HL-60 (cell line): ENCODE measurements around the gene CLDN19.
A peak's percentile ranks its signal among the peaks of the same experiment; 100 is the strongest.

Experiments used
- DNase-seq, 2 experiments: peaks; one replicate each; pipeline ENCODE4 v3.0.0-alpha.2; 2010 to 2020; ENCODE audit warnings: low read depth in 1 of 2, low spot score in 1 of 2
- H3K27ac ChIP-seq: fragments of 250-450 bp; sonication (Bioruptor Pico); replicated peaks from 2 replicates; pipeline ENCODE4 v1.5.1; 2020; ENCODE audit warnings: mild to moderate bottlenecking, moderate library complexity
- H3K27me3 ChIP-seq: fragments of 250-450 bp; sonication (Bioruptor Pico); 2 replicates; pipeline ENCODE4 v1.5.1; 2021; ENCODE audit warnings: mild to moderate bottlenecking, moderate library complexity; ENCODE audit not compliant: insufficient read depth, poor library complexity, severe bottlenecking
- H3K4me3 ChIP-seq: replicated peaks from 2 replicates; pipeline ENCODE4 v1.5.1; 2011; ENCODE audit warnings: mild to moderate bottlenecking, control low read depth, low read length; ENCODE audit not compliant: insufficient read depth
- GABPA ChIP-seq: IDR thresholded peaks from 2 replicates; pipeline ENCODE4 v1.6.1; 2012; ENCODE audit warnings: low read depth
- POLR2AphosphoS5 ChIP-seq: IDR thresholded peaks from 2 replicates; pipeline ENCODE4 v1.6.1; 2012; ENCODE audit warnings: low read depth
- SPI1 ChIP-seq: IDR thresholded peaks from 2 replicates; pipeline ENCODE4 v1.6.1; 2012; ENCODE audit warnings: low read depth, mild to moderate bottlenecking, borderline replicate concordance
- TF ChIP-seq, protein P1 (sequence below): IDR thresholded peaks from one replicate; pipeline ENCODE4 v1.5.1; 2011; ENCODE audit warnings: low read length, control low read depth, inconsistent platforms; ENCODE audit not compliant: insufficient read depth
- TF ChIP-seq, protein P2 (sequence below): IDR thresholded peaks from 2 replicates; pipeline ENCODE4 v1.6.1; 2012; ENCODE audit warnings: low read depth; ENCODE audit not compliant: insufficient replicate concordance

CLDN19 gene

DNA sequence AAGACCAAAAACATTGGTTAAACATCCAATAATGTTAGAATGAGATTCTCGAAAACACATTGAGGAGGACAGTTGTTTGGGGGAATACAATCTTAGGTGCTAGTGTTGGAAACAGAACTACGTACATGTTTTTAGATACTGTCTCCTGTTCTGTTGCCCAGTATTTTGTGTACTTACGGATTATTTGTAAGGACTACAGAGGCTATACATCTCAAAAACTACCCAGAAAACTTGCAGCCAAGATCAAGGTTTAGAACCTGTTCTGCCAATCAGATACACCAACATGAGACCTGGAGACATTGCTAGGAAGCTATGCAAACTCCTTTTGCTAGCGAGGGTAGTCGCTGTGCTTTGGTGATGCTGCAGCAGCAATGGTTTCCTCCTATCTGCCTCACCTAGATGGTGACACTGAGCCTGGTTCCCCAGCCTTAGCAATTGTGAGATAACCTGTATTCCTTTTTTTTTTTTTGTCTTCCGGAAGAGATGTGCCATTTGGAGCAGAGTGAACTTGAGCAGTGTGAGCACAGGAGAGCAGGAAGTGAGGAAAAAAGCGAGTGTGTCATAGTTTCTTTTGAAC, 36.1 kb downstream of the CLDN19 start:
- H3K27ac ChIP-seq: no peak overlapping the region
- no peak for TF ChIP-seq SPI1
- TF ChIP-seq GABPA: no peak
- TF ChIP-seq POLR2AphosphoS5: peak; percentile 68; the same call in 1 of the 2 replicates
- H3K4me3 ChIP-seq: no peak overlapping the region
- no peaks in the 10 kb centered on the region for H3K27me3 ChIP-seq
- no peak for DNase-seq

DNA sequence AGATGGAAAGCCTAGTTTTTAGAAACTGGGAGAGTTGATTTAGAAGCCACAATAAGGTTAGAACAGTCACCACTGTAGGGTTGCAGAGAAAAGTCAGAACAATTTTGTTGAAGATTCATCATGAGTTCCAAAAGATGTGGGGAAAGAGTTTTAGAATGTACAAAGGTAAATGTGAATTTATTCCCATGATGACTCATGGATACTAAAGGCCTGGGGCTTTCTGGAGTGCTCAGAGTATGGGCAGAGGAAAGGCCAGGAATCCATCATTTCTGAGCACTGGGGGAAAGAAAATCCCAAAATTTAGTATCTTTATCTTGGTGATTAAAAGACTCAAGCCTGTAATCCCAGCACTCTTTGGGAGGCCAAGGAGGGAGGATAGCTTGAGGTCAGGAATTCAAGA, 40.0 kb downstream of the CLDN19 start:
- H3K27ac ChIP-seq: no peak overlapping the region
- DNase-seq: no peak
- no peaks in the 10 kb centered on the region for H3K27me3 ChIP-seq
- TF ChIP-seq SPI1 (no peak), POLR2AphosphoS5 (no peak), GABPA (no peak)
- TF ChIP-seq, protein P1, sequence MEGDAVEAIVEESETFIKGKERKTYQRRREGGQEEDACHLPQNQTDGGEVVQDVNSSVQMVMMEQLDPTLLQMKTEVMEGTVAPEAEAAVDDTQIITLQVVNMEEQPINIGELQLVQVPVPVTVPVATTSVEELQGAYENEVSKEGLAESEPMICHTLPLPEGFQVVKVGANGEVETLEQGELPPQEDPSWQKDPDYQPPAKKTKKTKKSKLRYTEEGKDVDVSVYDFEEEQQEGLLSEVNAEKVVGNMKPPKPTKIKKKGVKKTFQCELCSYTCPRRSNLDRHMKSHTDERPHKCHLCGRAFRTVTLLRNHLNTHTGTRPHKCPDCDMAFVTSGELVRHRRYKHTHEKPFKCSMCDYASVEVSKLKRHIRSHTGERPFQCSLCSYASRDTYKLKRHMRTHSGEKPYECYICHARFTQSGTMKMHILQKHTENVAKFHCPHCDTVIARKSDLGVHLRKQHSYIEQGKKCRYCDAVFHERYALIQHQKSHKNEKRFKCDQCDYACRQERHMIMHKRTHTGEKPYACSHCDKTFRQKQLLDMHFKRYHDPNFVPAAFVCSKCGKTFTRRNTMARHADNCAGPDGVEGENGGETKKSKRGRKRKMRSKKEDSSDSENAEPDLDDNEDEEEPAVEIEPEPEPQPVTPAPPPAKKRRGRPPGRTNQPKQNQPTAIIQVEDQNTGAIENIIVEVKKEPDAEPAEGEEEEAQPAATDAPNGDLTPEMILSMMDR: no peak
- TF ChIP-seq, protein P2, sequence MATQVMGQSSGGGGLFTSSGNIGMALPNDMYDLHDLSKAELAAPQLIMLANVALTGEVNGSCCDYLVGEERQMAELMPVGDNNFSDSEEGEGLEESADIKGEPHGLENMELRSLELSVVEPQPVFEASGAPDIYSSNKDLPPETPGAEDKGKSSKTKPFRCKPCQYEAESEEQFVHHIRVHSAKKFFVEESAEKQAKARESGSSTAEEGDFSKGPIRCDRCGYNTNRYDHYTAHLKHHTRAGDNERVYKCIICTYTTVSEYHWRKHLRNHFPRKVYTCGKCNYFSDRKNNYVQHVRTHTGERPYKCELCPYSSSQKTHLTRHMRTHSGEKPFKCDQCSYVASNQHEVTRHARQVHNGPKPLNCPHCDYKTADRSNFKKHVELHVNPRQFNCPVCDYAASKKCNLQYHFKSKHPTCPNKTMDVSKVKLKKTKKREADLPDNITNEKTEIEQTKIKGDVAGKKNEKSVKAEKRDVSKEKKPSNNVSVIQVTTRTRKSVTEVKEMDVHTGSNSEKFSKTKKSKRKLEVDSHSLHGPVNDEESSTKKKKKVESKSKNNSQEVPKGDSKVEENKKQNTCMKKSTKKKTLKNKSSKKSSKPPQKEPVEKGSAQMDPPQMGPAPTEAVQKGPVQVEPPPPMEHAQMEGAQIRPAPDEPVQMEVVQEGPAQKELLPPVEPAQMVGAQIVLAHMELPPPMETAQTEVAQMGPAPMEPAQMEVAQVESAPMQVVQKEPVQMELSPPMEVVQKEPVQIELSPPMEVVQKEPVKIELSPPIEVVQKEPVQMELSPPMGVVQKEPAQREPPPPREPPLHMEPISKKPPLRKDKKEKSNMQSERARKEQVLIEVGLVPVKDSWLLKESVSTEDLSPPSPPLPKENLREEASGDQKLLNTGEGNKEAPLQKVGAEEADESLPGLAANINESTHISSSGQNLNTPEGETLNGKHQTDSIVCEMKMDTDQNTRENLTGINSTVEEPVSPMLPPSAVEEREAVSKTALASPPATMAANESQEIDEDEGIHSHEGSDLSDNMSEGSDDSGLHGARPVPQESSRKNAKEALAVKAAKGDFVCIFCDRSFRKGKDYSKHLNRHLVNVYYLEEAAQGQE: no peak
- H3K4me3 ChIP-seq: no peak overlapping the region

DNA sequence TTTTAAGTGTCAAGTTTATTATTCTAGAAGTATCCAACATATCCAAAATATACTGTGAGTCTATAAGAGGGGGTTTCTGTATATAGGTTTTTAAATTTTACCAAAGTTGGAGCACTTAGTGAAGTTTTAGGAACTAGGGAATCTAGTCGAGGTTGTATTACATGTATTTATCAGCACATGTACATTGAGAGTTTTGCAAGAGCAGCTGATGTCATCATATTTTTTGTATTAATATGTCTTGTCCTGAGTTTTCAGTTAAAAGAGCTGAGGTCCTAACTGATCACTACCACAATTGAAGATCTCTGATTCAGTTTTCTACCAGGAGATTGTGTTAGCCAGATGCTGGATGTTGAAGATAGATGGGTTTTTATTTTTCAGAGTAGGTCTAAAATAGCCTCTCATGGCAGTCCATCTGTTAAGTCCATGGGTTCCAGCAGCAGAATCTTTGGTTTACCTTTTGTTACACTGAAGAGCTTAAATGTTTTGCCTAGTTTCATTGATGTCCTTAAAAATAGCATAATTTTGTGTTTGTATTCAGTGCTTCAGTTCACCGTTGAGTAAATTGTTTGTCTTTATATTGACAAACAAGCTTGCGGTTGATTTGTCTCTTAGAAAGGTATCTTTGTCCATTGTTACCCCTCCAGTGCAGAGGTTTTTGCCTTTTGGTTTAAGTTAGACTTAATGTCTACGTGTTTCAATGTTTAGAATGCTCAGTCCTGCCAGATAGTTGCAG, 41.8 kb downstream of the CLDN19 start:
- Histone ChIP-seq H3K27me3 (no peaks in the 10 kb centered on the region), H3K27ac (no peak overlapping the region), H3K4me3 (no peak overlapping the region)
- TF ChIP-seq POLR2AphosphoS5: no peak
- peak in 1 of 2 experiments; percentile 14 for DNase-seq

DNA sequence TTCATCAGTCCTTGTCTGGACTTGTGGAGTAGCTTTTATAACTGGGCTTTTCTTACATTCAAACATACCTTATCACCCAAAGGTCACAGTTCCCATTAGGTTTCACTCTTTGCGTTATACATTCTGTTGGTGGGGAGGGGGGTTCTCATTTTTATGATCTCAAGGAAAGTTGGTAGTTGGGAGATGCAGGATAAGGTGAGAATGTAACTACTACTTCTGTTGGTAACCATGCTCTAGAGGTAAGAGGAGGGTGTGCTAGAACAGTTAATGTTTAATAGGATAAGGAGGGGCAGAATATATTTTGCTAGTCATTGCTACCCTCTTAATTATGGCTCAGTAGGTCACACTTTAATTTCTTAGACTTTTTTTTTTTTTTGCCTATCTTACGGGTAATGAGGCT, 47.1 kb downstream of the CLDN19 start:
- H3K4me3 ChIP-seq: no peak overlapping the region
- TF ChIP-seq, protein P1: no peak
- TF ChIP-seq GABPA (no peak), POLR2AphosphoS5 (no peak), SPI1 (no peak)
- TF ChIP-seq, protein P2: no peak
- no peaks in the 10 kb centered on the region for H3K27me3 ChIP-seq
- no peak overlapping the region for H3K27ac ChIP-seq
- DNase-seq: peak in 1 of 2 experiments; percentile 24
